ENCODE measurements around the gene USB1. TPM values are rescaled to one million over a fixed set of nuclear protein-coding genes. Genes with fewer than 3 reads are reported as not detected.

The USB1 gene
- total RNA-seq, 1 donor from 2014 or later = 60.9 TPM

GRCh38 chr16:58045096-58045495 lies 43.9 kb downstream of the USB1 start:
- intact Hi-C loops (cut with micrococcal nuclease) = no loop called here

DNA sequence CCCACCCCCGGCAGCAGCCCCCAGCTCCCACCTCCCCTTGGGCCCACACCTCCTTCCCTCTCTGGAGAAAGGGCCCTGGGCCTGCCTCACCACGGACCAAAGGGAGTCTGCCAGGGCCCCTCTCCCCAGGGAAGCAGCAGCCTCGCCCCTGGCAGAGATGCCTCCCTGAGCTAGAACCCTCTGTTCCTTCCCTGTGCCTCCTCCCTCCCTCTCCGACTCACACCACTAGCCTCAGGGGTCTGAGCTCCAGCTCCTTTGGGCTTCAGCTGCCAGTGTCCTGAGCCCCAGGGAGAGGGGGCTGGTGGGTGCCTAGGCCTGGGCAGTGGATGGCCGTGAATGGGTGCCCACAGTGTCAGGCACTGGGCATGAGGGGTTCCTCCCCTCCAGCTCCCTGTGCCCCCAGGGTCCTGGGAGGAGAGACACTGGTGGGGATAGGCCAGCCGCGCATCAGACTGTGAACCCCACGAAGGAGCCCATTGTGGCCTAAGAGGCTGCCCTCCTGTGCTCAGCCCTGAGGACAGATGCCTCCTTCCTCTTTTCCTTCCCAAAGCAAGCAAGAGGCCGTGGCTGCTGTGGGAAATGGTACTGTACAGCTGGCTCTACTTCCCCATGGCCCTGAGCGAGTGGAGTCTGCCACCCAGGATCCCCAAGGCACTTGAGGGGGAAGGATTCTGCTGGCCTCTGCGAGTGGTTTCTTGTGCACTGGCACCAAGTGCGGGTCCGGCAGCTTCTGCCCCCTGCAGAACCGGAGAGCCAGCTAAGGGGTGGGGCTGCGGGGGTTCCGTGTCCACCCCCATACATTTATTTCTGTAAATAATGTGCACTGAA lies 45.1 kb downstream of the USB1 start:
- intact Hi-C loops (cut with micrococcal nuclease) = no loop called here

GRCh38 chr16:58046936-58047335 lies 45.7 kb downstream of the USB1 start:
- intact Hi-C loops (cut with micrococcal nuclease) = no loop called here

- intact Hi-C loops (cut with micrococcal nuclease) = no loop called here
Measured at GRCh38 chr16:58047557-58048348, 46.5 kb downstream of the USB1 start.

DNA sequence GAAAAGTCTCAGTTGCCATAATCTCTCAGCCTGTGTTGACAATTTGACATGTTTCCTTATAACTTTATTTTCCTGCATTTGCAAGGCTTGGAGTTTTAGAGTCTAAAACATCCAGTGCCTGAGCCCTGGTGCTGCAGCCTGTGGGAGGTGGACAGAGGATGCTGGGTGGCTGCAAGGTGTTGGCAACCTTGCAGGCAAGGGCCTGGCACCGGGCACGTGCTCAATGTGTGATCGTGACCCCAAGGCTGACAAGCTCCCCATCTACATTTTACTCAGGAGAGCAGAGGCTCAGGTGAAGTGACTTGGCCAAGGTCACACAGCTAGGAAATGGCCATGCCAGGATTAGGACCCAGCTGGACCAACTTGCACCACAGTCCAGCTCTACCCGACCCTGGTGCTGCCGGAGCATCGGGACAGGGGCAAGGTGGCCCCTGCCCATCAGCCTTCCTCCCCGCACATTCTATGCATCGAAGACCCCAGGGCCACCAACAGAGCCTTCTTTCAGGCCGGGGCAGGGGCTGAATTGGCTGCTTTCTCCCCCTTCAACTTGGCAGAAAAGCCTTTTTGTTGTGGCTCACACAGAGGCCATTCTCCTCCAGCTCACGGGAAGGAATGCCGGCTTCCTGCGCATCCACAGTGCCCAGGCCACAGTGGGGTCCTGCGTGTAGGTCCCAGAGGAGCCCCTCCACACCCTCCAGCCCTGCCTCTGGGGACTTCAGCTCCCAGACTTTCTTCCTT lies 47.5 kb downstream of the USB1 start:
- intact Hi-C loops (cut with micrococcal nuclease) = no loop called here

- intact Hi-C loops (cut with micrococcal nuclease) = no loop called here
Measured at GRCh38 chr16:58049232-58050185, 48.3 kb downstream of the USB1 start.

DNA sequence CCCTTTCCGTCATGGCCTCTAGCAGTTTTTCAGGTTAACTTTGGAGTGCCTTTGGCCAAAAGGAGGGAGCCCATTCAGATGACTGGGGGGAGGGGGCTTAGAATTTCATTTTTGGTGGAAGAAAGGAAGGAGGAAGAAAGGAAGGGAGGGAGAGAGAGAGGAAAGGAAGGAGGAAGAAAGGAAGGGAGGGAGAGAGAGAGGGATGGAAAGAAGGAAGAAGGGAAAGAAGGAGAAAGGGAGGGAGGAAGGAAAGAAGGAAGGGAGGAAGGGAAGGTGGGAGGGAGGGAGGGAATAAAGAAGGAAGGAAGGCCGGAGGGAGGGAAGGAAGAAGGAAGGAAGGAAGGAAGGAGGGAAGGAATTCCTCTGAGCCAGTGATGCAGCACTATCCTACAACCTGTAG lies 50.1 kb downstream of the USB1 start:
- intact Hi-C loops (cut with micrococcal nuclease) = no loop called here

DNA sequence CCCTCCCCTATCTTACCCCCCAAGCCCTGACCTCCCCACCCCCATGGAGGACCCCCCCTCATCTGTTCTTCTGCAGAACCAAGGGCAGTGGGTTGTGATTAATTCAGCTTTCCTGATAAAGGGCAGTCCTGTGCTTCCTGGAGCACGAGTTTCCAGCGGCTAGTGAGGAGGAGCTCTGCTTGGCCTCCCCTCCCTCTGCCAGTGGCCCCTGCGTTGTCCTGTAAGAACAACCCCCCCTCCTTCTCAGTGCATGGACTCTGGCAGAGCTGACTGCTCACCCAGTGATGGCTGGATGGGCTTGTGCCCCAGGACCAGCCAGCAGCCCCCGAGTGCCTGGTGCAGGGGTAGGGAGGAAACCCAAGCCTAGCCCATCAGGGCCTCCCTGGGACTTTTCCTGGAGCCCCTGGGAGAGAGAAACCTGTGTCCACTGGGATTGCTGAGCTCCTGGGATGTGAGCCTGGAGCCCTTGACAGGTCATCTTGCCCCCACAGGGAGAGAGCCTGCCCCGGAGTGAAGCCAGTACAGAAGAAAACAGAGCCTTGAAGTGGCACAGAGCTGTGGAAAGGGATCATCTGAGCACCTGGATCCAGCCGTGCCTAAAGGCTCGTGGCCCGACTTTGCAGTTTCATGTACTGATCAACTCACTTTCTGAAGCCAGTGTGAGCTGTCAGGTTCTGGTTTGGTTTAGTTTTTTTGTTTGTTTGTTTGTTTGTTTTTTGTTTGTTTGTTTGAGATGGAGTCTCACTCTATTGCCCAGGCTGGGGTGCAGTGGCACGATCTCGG lies 50.8 kb downstream of the USB1 start:
- intact Hi-C loops (cut with micrococcal nuclease) = no loop called here

- intact Hi-C loops (cut with micrococcal nuclease) = no loop called here
Measured at GRCh38 chr16:58053682-58054005, 52.4 kb downstream of the USB1 start.

- intact Hi-C loops (cut with micrococcal nuclease) = no loop called here
Measured at GRCh38 chr16:58054289-58054688, 53.1 kb downstream of the USB1 start.

DNA sequence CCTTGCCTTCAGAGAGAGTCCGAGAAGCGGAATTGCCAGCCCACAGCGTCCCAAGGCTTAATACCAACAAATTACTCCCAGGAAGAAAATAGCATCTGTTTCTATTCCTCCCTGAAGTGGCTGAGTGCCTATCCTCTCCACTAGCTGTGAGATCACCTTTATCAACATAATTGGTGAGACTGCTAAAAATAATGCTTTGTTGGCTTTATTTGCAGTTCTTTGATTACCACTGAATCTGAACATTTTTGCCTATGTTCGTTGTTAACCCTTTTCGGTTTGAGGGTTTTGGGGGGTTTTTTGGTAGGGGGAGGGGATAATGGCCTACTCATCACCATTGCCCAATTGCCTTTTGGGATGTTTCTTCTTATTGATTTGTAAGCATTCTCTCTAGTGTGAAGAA lies 55.4 kb downstream of the USB1 start:
- intact Hi-C loops (cut with micrococcal nuclease) = no loop called here

DNA sequence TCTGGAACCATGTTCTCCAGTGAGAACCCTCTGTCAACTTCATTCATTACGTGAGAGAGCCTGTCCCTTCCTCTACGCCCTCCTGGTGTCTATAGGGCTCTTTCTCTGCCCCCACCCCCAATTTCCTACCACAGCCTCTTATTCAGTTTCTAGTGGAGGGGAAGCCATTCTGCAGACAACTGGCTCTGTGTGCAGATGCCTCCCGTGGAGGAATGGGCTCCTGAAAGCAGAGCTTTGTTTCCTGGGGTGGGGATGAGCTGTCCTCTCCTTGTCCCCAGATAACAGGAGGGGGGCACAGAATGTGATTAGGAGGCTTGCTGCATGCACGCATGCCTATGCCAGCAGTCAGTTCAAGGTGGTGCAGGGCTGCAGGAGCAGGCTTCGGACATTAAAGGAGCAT lies 55.9 kb downstream of the USB1 start:
- intact Hi-C loops (cut with micrococcal nuclease) = no loop called here

- intact Hi-C loops (cut with micrococcal nuclease) = no loop called here
Measured at GRCh38 chr16:58057784-58058183, 56.6 kb downstream of the USB1 start.

DNA sequence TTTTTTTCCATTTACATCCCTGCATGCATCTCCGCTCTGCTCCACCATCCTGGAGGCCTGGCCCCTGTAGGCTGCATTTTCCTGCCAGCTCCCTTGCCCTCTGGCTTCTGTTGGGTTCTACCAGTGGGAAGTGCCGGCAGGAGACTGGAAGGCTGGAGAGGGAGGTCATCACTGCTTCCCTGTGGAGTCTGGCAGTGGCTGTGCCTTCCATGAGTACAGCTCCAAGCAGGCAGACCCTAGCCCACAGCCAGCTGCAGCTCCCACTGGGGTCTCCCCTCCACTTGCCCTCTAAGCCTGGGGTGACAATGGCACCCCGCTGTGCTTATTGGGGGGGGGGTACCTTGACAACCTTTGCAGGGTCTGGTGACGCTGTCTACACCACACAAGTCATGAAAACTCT lies 61.6 kb downstream of the USB1 start:
- intact Hi-C loops (cut with micrococcal nuclease) = no loop called here

- intact Hi-C loops (cut with micrococcal nuclease) = no loop called here
Measured at GRCh38 chr16:58063377-58064076, 62.3 kb downstream of the USB1 start.

DNA sequence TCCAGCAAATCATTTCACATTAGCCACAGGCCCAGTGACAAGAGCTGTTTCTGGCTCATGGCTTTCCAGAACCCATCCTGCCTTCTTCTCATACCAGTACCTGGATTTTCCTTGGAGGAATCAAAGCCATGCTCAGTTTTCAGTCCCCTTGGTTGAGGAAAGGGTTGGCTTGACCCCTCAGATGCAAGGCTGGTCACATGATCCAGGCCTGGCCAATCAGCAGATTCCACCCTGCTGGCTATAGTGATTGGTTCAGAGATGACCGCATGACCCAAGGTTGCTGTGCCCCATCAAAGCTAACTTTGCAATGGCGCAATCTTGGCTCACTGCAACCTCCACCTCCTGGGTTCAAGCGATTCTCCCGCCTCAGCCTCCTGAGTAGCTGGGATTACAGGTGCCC lies 69.4 kb downstream of the USB1 start:
- intact Hi-C loops (cut with micrococcal nuclease) = no loop called here
